ENCODE measurements around the gene SLC34A1.

The SLC34A1 gene

DNA sequence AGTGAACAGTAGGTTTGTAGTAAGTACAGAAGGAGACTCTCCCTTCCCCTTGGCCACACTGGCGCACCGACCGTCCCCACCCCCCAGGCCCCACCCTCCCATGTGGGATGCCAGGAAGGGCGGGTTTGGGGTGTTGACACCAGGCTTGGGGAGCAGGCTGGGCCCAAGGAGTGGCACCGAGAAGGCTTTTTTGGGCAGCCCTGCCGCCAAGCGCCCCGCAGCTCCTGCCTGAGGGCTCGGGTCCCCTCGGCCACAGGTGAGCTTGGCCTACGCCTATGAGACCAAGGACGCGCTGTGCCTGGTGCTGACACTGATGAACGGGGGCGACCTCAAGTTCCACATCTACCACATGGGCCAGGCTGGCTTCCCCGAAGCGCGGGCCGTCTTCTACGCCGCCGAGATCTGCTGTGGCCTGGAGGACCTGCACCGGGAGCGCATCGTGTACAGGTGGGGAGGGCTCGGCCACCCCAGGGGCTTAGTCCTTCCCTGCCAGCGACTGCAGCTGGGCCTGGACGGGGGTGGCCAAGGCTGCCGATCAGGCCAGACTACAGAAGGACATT is 49.5 kb downstream of the SLC34A1 start:
- DNase-seq = no peak

GRCh38 chr5:177434437-177434836 is 50.2 kb downstream of the SLC34A1 start:
- DNase-seq = no peak

DNA sequence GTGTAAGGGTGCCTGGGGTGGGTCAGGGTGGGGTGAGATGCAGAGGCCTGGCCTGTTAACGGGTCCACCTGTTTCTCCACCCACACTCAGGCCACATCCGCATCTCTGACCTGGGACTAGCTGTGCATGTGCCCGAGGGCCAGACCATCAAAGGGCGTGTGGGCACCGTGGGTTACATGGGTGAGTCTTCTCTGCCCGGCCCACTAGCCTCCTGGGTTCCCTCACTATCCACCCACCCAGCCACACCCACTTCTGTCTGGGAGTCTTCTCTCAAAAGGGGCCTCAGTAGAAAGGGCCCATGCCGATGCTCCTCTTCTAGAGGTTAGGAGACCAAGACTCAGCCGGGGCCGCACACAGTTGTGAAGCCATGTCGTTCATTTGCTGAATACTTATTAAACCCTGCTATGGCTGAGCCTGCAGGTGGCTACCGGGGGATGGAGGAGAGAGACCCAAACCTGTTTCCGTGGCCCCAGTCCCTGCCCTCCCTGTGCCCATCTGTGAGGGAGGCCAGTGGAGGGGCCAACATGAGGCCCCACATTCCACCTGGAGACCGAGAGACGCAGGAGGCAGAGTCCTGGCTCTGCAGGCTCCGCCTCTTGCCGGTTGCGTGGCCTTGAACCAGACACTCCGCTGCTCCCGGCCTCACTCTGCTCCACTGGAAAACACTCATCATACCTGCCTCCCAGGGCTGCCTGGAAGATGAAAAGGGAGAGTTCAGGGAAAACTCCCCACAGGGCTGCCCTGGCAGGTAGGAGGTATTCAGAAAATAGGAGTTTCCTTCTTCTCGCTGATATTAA is 50.9 kb downstream of the SLC34A1 start:
- DNase-seq = no peak

- no peak for DNase-seq
These were observed 51.8 kb downstream of the SLC34A1 start for GRCh38 chr5:177435847-177436536.

DNA sequence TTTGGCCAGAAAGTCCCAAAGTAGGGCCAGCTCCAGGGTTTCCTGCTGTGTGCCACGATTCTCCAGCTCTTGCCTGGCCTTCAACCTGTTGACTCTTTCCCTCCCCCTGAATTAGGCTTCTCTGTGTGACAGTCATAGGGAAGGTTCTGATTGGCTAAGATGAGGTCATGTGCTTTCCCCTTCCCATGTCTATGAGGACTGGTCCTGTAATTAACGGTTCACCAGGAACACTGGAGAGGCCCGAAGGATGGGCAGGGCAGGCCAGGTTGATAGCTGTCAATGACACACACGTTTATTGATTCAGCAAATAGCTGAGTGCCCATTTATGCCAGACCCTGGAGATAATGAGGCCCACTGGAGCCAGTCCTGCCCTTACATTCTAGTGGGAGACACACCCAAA is 53.4 kb downstream of the SLC34A1 start:
- DNase-seq = no peak

- DNase-seq = no peak
These were observed 54.2 kb downstream of the SLC34A1 start for GRCh38 chr5:177438468-177438867.

DNA sequence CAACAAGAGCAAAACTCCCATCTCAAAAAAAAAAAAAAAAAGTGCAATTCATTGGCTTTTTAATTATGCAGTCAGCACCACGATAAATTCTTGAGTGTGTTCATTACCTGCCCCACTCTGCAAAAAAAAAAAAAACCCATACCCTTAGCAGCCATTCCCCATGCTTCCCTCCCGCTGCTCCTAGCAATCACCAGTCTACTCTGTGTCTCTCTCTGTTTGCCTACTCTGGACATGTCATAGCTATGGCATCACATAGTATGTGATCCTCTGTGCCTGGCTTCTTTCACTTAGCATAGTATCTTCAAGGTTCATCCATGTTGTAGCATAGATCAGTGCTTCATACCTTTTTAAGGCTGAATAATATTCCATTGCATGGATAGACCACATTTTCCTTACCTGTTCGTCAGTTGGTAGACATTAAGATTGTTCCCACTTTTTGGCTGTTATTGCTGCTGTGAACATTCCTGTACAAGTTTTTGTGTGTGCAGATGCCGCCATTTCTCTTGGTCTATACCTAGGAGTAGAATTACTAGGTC is 55.4 kb downstream of the SLC34A1 start:
- no peak for DNase-seq

GRCh38 chr5:177440211-177440989 is 56.2 kb downstream of the SLC34A1 start:
- DNase-seq = no peak

GRCh38 chr5:177440990-177441780 is 57.0 kb downstream of the SLC34A1 start:
- DNase-seq = no peak

- no peak for DNase-seq
These were observed 58.0 kb downstream of the SLC34A1 start for GRCh38 chr5:177442066-177442826.

- no peak for DNase-seq
These were observed 59.1 kb downstream of the SLC34A1 start for GRCh38 chr5:177443144-177443983.

DNA sequence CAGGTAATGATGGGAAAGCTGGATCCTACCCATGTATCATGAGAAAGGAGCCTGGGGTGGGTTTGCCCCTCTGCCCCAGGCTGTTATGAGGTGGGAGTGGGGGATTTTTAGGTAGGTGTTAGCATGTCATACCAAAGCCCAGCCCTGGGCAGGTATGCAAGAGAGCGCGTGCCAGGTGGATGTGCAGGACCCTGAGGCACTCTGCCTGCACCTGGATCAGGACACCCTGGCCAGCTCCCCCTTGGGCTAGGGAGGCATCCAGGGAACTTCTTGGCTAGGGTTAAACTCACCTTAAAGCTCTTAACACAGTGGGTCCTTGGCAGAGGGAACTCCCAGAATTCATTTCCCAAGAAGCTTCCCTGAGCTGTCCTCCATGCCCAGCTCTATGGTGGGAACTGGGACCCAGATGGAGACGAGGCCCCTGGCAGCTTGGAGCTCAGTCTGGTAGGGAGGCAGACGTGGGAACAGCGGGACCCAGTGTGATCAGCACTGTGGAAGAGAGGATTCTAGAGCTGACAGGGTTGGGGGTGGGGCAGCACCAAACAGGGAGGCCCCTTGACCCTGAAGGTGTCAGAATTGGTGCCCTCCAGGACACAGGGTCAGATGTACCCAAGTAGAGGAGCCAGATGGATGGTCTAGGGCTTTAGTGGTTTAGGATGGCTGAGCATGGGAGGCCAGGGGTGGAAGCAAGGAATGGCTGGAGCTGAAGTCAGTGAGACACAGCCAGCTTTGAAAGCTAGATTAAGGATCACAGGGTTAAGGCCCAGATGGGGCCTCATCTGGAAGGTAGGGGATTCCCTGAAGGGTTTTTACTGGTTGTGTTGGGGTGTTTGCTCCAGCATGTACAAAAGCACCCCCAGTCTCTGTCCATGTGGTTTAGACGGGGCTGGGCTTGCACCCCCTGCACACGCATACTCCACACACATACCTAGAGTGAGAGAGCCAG is 60.1 kb downstream of the SLC34A1 start:
- DNase-seq = no peak

- DNase-seq = no peak
These were observed 61.0 kb downstream of the SLC34A1 start for GRCh38 chr5:177445052-177445916.

- no peak for DNase-seq
These were observed 61.6 kb downstream of the SLC34A1 start for GRCh38 chr5:177445917-177446199.

DNA sequence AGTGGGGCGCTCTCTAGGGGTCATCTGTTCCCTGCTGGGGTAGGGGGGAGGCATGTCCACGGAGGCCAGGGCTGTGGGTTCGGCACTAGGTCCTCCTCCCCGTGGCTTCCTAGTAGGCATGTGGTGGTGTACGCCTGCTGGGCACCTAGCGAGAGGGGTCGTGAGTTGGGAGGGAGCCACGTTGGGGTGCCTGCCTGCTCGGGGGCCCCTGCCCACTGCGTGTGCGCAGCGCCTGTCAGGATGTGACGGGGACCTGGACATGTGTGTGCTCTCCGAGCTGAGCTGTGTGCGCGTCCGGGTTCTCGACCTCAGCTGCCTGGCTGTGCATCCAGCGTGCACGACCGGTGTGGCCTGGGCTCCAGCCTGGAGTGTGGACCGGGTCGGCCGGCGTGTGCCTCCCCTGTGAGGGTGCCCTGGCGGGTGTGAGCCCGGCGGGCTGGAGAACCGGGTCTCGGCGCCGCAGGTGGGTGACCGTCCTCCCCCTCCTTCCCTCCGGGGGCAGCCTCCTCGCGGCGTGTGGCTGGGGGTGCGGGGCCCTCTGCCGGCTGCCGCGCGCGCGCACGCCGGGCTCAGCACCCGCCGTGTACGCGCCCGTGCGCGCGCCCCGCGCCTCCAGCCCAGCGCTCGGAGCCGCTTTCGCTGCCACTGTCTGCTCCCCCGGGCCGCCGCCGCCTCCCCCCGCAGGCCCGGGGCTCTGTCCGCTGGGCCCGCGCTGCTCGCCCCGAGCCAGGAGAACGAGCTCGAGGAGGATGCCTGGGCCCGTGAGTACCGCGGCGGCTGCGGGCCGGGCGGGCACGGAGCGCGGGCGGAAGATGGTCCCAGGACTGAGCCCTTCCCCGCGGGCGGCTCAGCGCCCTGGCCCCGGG is 62.2 kb downstream of the SLC34A1 start, which contains the start of gene PRR7:
Gene PRR7 (plus strand): TSS at position 615 of the 866 bp plus-strand sequence. CDS start 8,254 bp downstream, outside the sequence.
- no peak for DNase-seq

GRCh38 chr5:177447066-177447610 is 62.9 kb downstream of the SLC34A1 start:
- DNase-seq = no peak

All from NCI-H524 treated with DMSO at 0.1 percent for 48 hours (cell line).